H9 (cell line): ENCODE data around the gene ARHGEF9. TPM values are rescaled to one million over a fixed set of nuclear protein-coding genes. Genes with fewer than 3 reads are reported as not detected.

Source experiments
- DNase-seq: peaks from one replicate; pipeline ENCODE4 v3.0.0-alpha.2; 2017
- H2AFZ ChIP-seq: one replicate; pipeline ENCODE4 v1.6.1; 2013; ENCODE audit warnings: mild to moderate bottlenecking, low read length, control low read depth, moderate library complexity
- H2AK5ac ChIP-seq: 2 replicates; pipeline ENCODE4 v1.6.1; 2013; ENCODE audit warnings: low read length, control low read depth, mixed read lengths; ENCODE audit not compliant: insufficient read length
- H2BK120ac ChIP-seq: one replicate; pipeline ENCODE4 v1.6.1; 2013; ENCODE audit warnings: low read depth, mild to moderate bottlenecking, low read length, control low read depth, inconsistent platforms; ENCODE audit not compliant: poor library complexity, severe bottlenecking
- H2BK12ac ChIP-seq: 2 replicates; pipeline ENCODE4 v1.6.1; 2013; ENCODE audit warnings: low read length, control low read depth, mixed read lengths, low read depth; ENCODE audit not compliant: insufficient read length
- H2BK15ac ChIP-seq: 2 replicates; pipeline ENCODE4 v1.6.1; 2013; ENCODE audit warnings: low read depth, low read length, control low read depth
- H2BK20ac ChIP-seq: one replicate; pipeline ENCODE4 v1.6.1; 2013; ENCODE audit warnings: low read depth, mild to moderate bottlenecking, low read length, control low read depth, inconsistent platforms; ENCODE audit not compliant: poor library complexity, severe bottlenecking
- H2BK5ac ChIP-seq: 2 replicates; pipeline ENCODE4 v1.6.1; 2013; ENCODE audit warnings: low read length, control low read depth, mixed read lengths; ENCODE audit not compliant: insufficient read length
- H3K14ac ChIP-seq: 2 replicates; pipeline ENCODE4 v1.6.1; 2013; ENCODE audit warnings: low read length, control low read depth; ENCODE audit not compliant: insufficient read depth
- H3K18ac ChIP-seq: 2 replicates; pipeline ENCODE4 v1.6.1; 2013; ENCODE audit warnings: low read depth, mild to moderate bottlenecking, mixed read lengths, low read length, control low read depth; ENCODE audit not compliant: insufficient read length
- H3K23ac ChIP-seq: 2 replicates; pipeline ENCODE4 v1.6.1; 2013; ENCODE audit warnings: low read length, control low read depth, mixed read lengths, low read depth; ENCODE audit not compliant: insufficient read length
- H3K23me2 ChIP-seq: 2 replicates; pipeline ENCODE4 v1.6.1; 2013; ENCODE audit warnings: low read depth, mild to moderate bottlenecking, mixed read lengths, low read length, control low read depth; ENCODE audit not compliant: insufficient read length, poor library complexity, severe bottlenecking
- H3K27ac ChIP-seq: 2 replicates; pipeline ENCODE4 v1.5.1; 2013; ENCODE audit warnings: low read length, control low read depth, mixed read lengths, low read depth; ENCODE audit not compliant: insufficient read length
- H3K27me3 ChIP-seq: 2 replicates; pipeline ENCODE4 v1.6.1; 2013; ENCODE audit warnings: low read length, control low read depth, inconsistent platforms; ENCODE audit not compliant: insufficient read depth
- H3K4ac ChIP-seq: 2 replicates; pipeline ENCODE4 v1.6.1; 2013; ENCODE audit warnings: low read depth, mild to moderate bottlenecking, control low read depth, inconsistent platforms, low read length, moderate library complexity
- H3K4me1 ChIP-seq: 2 replicates; pipeline ENCODE4 v1.6.1; 2013; ENCODE audit warnings: low read length, control low read depth, inconsistent platforms; ENCODE audit not compliant: insufficient read depth
- H3K4me2 ChIP-seq: 2 replicates; pipeline ENCODE4 v1.6.1; 2013; ENCODE audit warnings: low read length, control low read depth, mixed read lengths; ENCODE audit not compliant: insufficient read length, insufficient read depth
- H3K56ac ChIP-seq: 2 replicates; pipeline ENCODE4 v1.6.1; 2013; ENCODE audit warnings: low read depth, mild to moderate bottlenecking, mixed read lengths, low read length, control low read depth; ENCODE audit not compliant: insufficient read length
- H3K79me1 ChIP-seq: 2 replicates; pipeline ENCODE4 v1.6.1; 2013; ENCODE audit warnings: low read depth, mild to moderate bottlenecking, moderate library complexity, low read length, control low read depth, inconsistent platforms; ENCODE audit not compliant: insufficient read depth, poor library complexity, severe bottlenecking
- H3K79me2 ChIP-seq: 2 replicates; pipeline ENCODE4 v1.6.1; 2013; ENCODE audit warnings: low read length, control low read depth, inconsistent platforms; ENCODE audit not compliant: insufficient read depth
- H3K9ac ChIP-seq: 2 replicates; pipeline ENCODE4 v1.6.1; 2013; ENCODE audit warnings: low read length, control low read depth, mixed read lengths; ENCODE audit not compliant: insufficient read length; ENCODE audit errors: extremely low read depth
- H3K9me3 ChIP-seq: one replicate; pipeline ENCODE4 v1.6.1; 2013; ENCODE audit warnings: low read depth, low read length, inconsistent platforms; ENCODE audit not compliant: control insufficient read depth
- H3T11ph ChIP-seq: one replicate; pipeline ENCODE4 v1.6.1; 2013; ENCODE audit warnings: mild to moderate bottlenecking, low read length, control low read depth, inconsistent platforms
- H4K20me1 ChIP-seq: one replicate; pipeline ENCODE4 v1.6.1; 2013; ENCODE audit not compliant: control insufficient read depth, insufficient read length, insufficient read depth
- H4K5ac ChIP-seq: 2 replicates; pipeline ENCODE4 v1.6.1; 2013; ENCODE audit warnings: low read depth, mild to moderate bottlenecking, mixed read lengths, low read length, control low read depth; ENCODE audit not compliant: insufficient read length
- H4K8ac ChIP-seq: replicated peaks from 2 replicates; pipeline ENCODE4 v1.6.1; 2013; ENCODE audit warnings: low read length, control low read depth, mixed read lengths, low read depth; ENCODE audit not compliant: insufficient read length
- H4K91ac ChIP-seq: 2 replicates; pipeline ENCODE4 v1.6.1; 2013; ENCODE audit warnings: low read depth, mild to moderate bottlenecking, moderate library complexity, mixed read lengths, low read length, control low read depth; ENCODE audit not compliant: insufficient read length
- H3K27ac Mint-ChIP-seq, 3 experiments: 2 replicates in 2 of 3; 3 replicates in 1 of 3; pipeline ENCODE4 v1.8.0; 2020 to 2021; ENCODE audit warnings: mixed read lengths in 3 of 3, mild to moderate bottlenecking in 1 of 3, moderate library complexity in 1 of 3
- H3K27me3 Mint-ChIP-seq: 2 replicates; pipeline ENCODE4 v1.8.0; 2021; ENCODE audit warnings: low read depth, mild to moderate bottlenecking, moderate library complexity, mixed read lengths
- H3K36me3 Mint-ChIP-seq, 3 experiments: 2 replicates in 2 of 3; 3 replicates in 1 of 3; pipeline ENCODE4 v1.8.0; 2020 to 2021; ENCODE audit warnings: low read depth in 3 of 3, mixed read lengths in 3 of 3; ENCODE audit not compliant: insufficient read depth in 1 of 3
- H3K4me1 Mint-ChIP-seq, 2 experiments: 2 replicates each; pipeline ENCODE4 v1.8.0; 2020; ENCODE audit warnings: mixed read lengths in 2 of 2
- H3K4me3 Mint-ChIP-seq, 2 experiments: 2 replicates in 1 of 2; 3 replicates in 1 of 2; pipeline ENCODE4 v1.8.0; 2020 to 2021; ENCODE audit warnings: mild to moderate bottlenecking in 2 of 2, mixed read lengths in 2 of 2, moderate library complexity in 1 of 2
- H3K9me3 Mint-ChIP-seq, 2 experiments: 2 replicates in 1 of 2; 3 replicates in 1 of 2; pipeline ENCODE4 v1.8.0; 2020; ENCODE audit warnings: mild to moderate bottlenecking in 2 of 2, mixed read lengths in 2 of 2, moderate library complexity in 1 of 2
- CTCF ChIP-seq: fragments of 200-600 bp; sonication (generic); conservative IDR thresholded peaks from 3 replicates; pipeline ENCODE4 v1.8.0; 2021; ENCODE audit warnings: antibody characterized with exemption, mild to moderate bottlenecking
- whole genome bisulfite sequencing: extraction: QIAGEN DNeasy Blood & Tissue Kit; methylation state at CpG from one replicate; pipeline ENCODE4 v1.1.7; 2013; ENCODE audit warnings: missing lambda C conversion rate, low lambda C conversion rate, mixed read lengths; ENCODE audit not compliant: insufficient read length; ENCODE audit errors: extremely low coverage; 5-methylcytosine and 5-hydroxymethylcytosine counted together
- total RNA-seq: library from RNA; stranded (reverse); gene quantifications from 2 replicates; pipeline ENCODE4 v1.2.1, GENCODE V29; 2021

Gene ARHGEF9
- total RNA-seq, 1 experiment from 2014 or later = 26.4 TPM

- Histone ChIP-seq H3K9ac (no peak overlapping the region), H3K56ac (no peak overlapping the region), H4K91ac (no peak overlapping the region), H3K4me2 (no peak overlapping the region), H3K4me1 (no peaks in the 10 kb centered on the region), H4K5ac (no peak overlapping the region), H3K23me2 (no peaks in the 10 kb centered on the region), H3K79me1 (no peaks in the 10 kb centered on the region), H2AK5ac (no peak overlapping the region), H4K20me1 (no peaks in the 10 kb centered on the region), H3K18ac (no peak overlapping the region), H3K4ac (no peak overlapping the region), H3T11ph (no peak overlapping the region), H3K9me3 (peaks cover 63% of the 10 kb centered on the region), H4K8ac (no peak overlapping the region), H3K14ac (no peak overlapping the region), H3K27ac (no peak overlapping the region), H3K79me2 (no peaks in the 10 kb centered on the region), H2BK15ac (no peak overlapping the region), H3K23ac (no peak overlapping the region), H3K27me3 (no peaks in the 10 kb centered on the region), H2BK12ac (no peak overlapping the region), H2BK5ac (no peak overlapping the region), H2AFZ (no peak overlapping the region), H2BK20ac (no peak overlapping the region), H2BK120ac (no peak overlapping the region)
- H3K4me3 Mint-ChIP-seq = no peak overlapping the region
- no peak for TF ChIP-seq CTCF
- H3K4me1 Mint-ChIP-seq = no peaks in the 10 kb centered on the region
- no CpG with 5 or more reads among the region's 1 CpG for WGBS
- peaks cover 20 to 41% (median 34%) of the 10 kb centered on the region in 3 experiments for H3K36me3 Mint-ChIP-seq
- H3K27ac Mint-ChIP-seq = no peak overlapping the region
- peaks cover 65 to 66% of the 10 kb centered on the region in 2 experiments for H3K9me3 Mint-ChIP-seq
- H3K27me3 Mint-ChIP-seq = no peaks in the 10 kb centered on the region
- no peak for DNase-seq
Observed at GRCh38 chrX:63664083-63664482, 120.9 kb downstream of the ARHGEF9 start.
